CD4-positive, alpha-beta T cell treated with Interleukin-15 for 1 hour (primary cell): ENCODE data around the gene PGF.

Experiments used
- DNase-seq: peaks from one replicate; pipeline ENCODE4 v3.0.0-alpha.2; 2020

Gene PGF

GRCh38 chr14:74954947-74955228 lies 509 bp downstream of the PGF start:
- no peak for DNase-seq

GRCh38 chr14:74954232-74954946 lies 1.0 kb downstream of the PGF start:
- no peak for DNase-seq

- DNase-seq = peak; percentile 11
Observed at GRCh38 chr14:74953686-74954085, 1.7 kb downstream of the PGF start.

- peak; percentile 14 for DNase-seq
Observed at GRCh38 chr14:74952697-74953484, 2.5 kb downstream of the PGF start.

DNA sequence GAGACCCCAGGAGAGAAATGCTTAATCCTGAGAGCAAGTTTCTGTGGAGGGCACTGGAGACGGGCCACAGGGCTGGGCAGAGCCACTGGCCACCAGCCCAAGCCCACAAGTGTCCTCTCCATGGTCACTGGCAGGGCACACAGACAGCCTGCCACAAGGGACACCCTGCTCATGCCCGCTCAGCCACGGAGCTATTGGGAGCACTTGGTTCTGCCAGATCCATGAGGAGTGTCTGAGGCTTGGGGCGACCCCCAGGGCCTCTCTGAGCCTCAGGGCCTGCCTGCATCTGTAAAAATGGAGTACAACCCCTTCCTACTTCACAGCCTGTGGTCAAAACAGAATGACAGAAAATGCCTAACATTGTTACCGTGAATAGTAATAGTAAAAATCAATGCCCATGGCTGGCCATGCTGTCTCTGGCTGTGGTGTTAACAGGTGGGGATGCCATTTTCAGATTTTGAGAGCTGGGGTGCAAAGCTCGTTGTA lies 3.2 kb downstream of the PGF start:
- DNase-seq = peak; percentile 11

DNA sequence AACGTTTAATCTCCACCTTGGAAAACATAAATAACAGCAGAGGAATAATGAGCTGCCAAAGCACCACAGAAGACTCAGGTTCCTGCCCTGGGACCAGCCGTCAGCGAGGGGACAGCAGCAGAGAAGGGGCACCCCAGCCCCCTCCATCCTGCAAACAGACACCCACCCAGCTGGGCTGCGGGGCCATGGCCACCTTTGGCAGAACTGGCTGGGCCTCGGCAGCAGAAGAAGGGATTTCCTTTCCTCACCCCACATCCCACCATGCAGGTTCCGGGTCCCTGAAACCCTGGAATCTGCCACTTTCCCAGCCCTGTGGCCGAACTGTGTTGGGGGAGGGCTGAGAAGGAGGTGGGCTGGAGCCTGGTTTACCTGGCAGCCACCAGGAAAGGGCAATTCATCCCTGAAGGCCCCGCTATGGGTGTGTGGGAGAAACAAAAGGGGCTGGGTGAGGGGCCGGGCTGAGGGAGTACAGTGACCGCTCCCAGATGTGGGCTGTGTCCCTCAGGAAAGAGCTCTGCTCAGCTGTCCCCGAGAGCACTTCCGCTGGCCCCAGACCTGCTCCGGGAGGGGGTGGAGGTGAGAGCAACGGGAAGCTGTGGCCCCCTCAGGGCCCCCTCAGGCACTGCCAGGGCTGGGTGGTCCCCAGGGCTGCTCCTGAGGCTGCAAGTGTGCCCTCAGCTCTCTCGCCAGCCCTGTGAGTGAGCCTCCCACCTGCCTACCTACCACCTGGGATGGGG lies 3.8 kb downstream of the PGF start:
- no peak for DNase-seq

DNA sequence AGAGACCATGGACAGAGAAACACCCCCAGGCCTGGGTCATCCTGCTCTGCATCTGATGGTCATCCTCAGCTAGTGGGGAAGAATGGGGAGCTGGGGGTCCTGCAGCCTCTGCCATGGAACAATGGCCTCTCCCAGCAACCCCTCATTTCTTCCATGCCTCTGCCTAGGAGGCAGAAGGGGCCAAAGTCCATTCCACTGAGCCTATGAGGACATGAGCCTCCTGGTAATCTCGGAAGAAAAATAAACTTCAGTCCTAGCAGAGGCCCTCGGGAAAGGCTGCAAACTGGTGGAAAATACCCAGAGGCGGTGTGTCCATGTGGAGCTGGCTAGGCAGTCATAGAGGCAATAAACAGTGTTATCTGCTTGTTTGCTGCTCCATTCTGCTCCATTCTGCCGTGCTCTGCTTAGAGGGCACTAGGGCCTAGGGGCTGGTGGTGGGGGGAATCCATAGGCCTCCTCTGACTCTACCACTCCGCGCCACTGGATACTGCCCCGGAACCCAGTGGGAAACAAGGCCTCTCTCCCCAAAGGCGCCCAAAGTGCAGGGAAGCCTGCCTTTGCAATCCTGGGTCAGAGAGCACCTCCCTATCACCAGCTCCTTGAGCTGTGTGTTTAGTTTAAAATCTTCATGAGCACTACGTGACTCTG lies 4.5 kb downstream of the PGF start:
- no peak for DNase-seq

- DNase-seq = no peak
Observed at GRCh38 chr14:74949859-74950573, 5.4 kb downstream of the PGF start.

DNA sequence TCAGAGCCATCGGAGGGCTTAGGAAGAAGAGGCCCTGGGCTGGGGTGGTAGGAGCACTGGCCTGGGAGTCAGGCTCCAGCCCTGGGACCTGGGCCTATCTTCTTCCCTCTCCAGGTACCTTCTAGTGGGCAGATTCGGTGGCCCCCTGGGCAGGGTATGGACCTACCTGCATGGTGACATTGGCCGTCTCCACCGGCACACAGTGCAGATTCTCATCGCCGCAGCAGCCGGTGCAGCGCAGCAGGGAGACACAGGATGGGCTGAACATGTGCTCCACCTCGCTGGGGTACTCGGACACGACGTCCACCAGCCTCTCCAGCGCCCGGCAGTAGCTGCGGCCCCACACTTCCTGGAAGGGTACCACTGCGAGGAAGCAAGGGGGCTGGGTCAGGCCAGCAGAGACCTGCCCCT lies 6.2 kb downstream of the PGF start:
- no peak for DNase-seq

GRCh38 chr14:74948228-74949175 lies 6.9 kb downstream of the PGF start:
- DNase-seq = no peak

DNA sequence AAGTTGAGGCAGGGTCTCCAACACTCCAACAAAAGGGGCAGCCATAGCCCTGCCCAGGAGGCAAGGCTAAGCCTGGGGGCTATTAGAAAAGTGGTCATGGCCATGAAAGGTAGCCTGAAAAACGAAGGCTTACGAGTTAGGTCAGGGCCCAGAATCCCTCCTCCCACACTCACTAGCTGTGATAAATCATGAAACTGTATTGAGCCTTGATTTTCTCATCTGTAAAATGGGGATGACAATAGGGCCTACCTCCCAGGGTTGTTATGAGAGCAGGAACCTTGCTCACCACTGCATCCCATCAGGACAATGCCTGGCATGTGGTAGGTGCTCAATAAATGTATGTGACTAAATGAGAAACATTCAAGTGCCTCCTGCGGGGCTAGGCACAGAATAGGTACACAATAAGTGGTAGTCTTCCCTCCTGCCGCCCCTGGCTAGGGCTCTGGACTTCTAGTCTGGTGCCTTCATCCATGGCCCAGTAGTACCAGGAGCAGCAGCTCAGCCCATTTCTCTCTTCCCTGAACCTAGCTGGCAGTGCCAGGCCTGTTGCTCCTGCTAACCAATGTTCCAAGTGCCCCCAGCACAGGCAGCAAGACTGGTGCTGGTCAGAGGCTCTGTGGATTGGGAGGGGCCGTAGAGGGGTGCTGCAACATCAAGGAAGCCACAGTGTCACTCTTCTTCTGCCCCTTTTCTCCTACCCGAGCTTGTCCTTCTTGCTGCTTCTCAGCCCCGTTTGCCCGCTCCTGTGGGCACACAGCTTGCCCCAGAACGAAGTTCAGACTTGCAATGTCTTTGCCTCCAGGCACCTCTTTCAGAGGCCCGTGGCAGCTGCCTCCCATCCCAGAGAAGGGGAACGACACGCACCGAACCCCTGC lies 7.8 kb downstream of the PGF start:
- no peak for DNase-seq

DNA sequence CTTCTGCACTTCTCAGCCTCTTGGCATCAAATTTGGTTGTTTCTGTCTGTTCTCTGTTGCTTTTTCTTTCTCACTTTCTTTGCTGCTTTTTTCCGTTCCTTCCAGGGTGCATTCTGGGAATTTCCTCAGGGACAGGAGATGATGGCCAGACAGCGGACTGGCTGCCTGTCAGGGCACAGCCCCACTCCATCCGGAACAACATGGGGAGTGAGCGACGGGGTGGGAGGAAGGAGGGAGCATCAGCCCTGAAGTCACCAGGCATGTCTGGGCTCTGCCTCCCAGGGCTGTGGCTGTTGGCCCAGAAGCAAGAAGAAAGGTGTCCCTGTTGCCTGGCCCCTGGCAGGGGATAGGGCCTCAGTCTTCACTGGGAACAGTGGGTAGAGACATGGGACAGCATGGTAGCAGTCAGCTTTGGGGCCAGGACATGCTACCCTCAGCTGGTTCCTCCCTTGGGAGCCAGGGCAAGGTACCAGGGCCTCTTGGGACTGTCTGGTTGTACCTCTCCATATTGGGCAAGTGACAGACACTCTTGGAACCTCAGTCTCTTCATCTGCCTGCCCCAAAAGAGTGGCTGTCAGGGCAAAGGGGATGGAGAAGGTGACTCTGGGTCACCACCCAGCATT lies 8.6 kb downstream of the PGF start:
- no peak for DNase-seq

GRCh38 chr14:74945852-74946658 lies 9.3 kb downstream of the PGF start:
- DNase-seq = peak; percentile 71

DNA sequence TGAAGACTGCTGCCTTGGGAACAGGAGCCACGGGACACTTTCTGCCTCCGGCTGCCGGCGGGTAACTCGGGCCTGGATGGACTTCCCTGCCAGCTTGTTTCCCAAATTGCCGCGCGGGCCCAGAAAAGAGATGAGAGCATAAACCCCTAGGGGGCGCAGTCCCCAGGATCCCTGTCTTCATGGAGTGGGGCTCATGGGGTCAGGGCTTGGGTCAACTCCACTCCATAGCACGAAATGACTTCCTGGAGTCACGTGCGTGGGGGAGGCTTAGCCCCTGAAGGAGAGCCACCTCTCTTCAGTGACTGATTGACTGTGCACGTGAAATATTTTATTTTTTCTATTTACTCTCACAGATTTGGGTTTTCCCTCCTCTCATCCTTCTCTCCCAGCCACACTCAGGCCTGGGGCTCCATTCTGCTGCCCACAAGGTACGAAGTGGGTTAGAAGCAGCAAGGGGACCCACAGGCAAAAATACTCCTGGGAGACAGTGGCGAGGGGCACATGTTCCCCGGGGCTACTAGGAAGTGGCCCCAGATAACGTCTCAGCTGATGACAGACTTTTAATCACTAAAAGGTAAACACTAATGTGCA lies 10.0 kb downstream of the PGF start:
- DNase-seq = no peak

DNA sequence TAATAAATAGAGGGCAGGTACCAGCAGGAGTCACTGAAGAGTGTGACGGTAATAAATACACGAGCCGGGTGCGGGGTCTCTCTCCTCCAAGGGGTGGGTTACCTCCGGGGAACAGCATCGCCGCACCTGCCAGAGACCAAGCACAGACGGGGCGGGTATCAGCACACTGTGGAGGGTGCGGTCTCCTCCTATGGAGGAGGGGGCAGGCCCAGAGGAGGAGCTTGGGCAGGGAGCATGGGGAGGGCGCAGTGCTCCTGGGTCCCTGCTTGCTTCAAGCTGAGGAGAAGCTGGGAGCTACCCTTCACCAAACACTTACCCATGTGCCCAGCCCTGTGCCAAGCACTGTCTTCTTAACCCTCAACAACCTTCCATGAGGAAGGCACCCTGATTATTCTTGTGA lies 12.8 kb downstream of the PGF start:
- DNase-seq = peak; percentile 36

- no peak for DNase-seq
Observed at GRCh38 chr14:74942181-74942580, 13.2 kb downstream of the PGF start.

DNA sequence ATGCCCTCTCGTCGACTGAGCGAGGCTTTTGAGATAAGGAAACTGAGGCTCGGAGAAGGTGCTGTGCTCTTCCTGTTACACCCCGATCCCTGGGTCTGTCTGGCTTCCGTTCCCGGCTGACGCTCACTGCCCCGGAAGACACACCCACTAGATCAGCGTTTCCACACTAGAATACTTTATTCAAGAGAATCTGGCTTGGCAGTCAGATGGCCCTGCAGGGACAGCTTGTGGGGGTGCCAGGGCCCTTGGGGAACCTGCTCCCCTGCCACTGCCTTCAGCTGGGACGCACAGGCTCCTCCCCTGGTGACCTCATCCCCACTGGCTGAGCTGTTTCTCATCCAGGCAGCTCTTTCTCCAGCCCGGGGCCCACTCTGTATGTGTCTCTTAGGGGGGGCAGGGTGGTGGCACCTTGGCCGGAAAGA lies 13.7 kb downstream of the PGF start:
- DNase-seq = peak; percentile 78

DNA sequence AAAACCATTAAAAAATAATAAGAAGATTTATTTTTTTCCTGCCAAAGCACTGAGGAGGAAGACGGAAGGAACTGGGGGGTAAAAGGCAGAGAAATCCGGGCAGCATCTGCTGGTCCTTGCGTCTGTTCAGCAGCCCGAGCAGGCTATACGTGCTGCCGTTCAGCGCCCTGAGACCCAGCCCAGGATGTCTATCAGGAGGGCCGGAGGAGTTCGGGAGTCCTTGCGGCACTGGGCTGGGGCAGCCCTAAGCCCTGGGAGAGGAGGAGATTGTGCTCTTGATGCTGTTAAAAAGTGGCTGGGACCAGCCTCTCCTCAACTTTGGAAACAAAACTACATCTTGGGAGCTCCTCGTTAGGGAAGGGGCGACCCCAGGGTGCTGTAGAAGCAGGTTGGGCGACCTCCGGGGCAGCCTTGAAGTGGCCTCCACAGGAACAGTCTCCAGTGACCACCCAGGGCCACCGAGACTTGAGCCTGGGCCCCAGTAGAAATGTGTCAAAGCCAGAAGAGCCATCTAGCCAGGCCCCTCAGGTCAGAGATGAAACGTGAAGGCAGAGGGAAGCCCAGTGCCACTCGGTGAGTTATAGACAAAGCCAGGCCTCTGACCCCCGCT lies 14.3 kb downstream of the PGF start:
- no peak for DNase-seq
